NCI-H1436 treated with DMSO at 0.1 percent for 48 hours (cell line): Measurements from ENCODE around the gene FJX1.
"Not testable (repeated sequence)": the region's sequence is repeated elsewhere in the genome, so short reads cannot be mapped to it uniquely, and the experiment has no call there.

Source experiments
- DNase-seq: peaks from one replicate; lab custom pipeline; 2025; lab: John Stamatoyannopoulos, UW

Gene FJX1

GRCh38 chr11:35633827-35634423, 15.7 kb downstream of the FJX1 start:
- DNase-seq: no peak

GRCh38 chr11:35635933-35636332, 17.7 kb downstream of the FJX1 start:
- no peak for DNase-seq

GRCh38 chr11:35639591-35640179, 21.4 kb downstream of the FJX1 start:
- DNase-seq: no peak

- peak; percentile 20 for DNase-seq
Observed at GRCh38 chr11:35641171-35641897, 23.1 kb downstream of the FJX1 start.

- no peak for DNase-seq
Observed at GRCh38 chr11:35641964-35642363, 23.7 kb downstream of the FJX1 start.

- DNase-seq: peak; percentile 44
Observed at GRCh38 chr11:35647421-35648093, 29.3 kb downstream of the FJX1 start.

- no peak for DNase-seq
Observed at GRCh38 chr11:35650006-35650405, 31.7 kb downstream of the FJX1 start.

- DNase-seq: no peak
Observed at GRCh38 chr11:35650467-35650866, 32.2 kb downstream of the FJX1 start.

- DNase-seq: no peak
Observed at GRCh38 chr11:35651263-35651662, 33.0 kb downstream of the FJX1 start.

GRCh38 chr11:35652786-35653185, 34.5 kb downstream of the FJX1 start:
- not testable (repeated sequence) for DNase-seq

- no peak for DNase-seq
Observed at GRCh38 chr11:35654711-35655110, 36.5 kb downstream of the FJX1 start.

- no peak for DNase-seq
Observed at GRCh38 chr11:35655254-35655653, 37.0 kb downstream of the FJX1 start.

GRCh38 chr11:35655856-35656255, 37.6 kb downstream of the FJX1 start:
- DNase-seq: no peak

GRCh38 chr11:35658020-35658948, 40.0 kb downstream of the FJX1 start:
- no peak for DNase-seq

GRCh38 chr11:35661534-35661933, 43.3 kb downstream of the FJX1 start:
- no peak for DNase-seq

- no peak for DNase-seq
Observed at GRCh38 chr11:35662061-35662648, 43.9 kb downstream of the FJX1 start.

- peak; percentile 25 for DNase-seq
Observed at GRCh38 chr11:35662649-35663407, 44.6 kb downstream of the FJX1 start, which contains the start of gene TRIM44. Gene TRIM44 (plus strand): TSS chr11:35662775. CDS start chr11:35663112, 337 bp downstream.

- no peak for DNase-seq
Observed at GRCh38 chr11:35663408-35663702, 45.1 kb downstream of the FJX1 start.

- no peak for DNase-seq
Observed at GRCh38 chr11:35664977-35665441, 46.7 kb downstream of the FJX1 start.

- DNase-seq: no peak
Observed at GRCh38 chr11:35667257-35667656, 49.0 kb downstream of the FJX1 start.

GRCh38 chr11:35668350-35668749, 50.1 kb downstream of the FJX1 start:
- not testable (repeated sequence) for DNase-seq
